CD4-positive, alpha-beta T cell treated with Interleukin-12 subunit alpha and Interleukin-12 subunit beta, for 1 hour (primary cell): Measurements from ENCODE around the gene SYNGR4.
"Not testable (repeated sequence)": the region's sequence is repeated elsewhere in the genome, so short reads cannot be mapped to it uniquely, and the experiment has no call there.

Experiments
- DNase-seq: peaks from one replicate; pipeline ENCODE4 v3.0.0-alpha.2; 2020

The SYNGR4 gene

GRCh38 chr19:48342414-48342738 lies 21.8 kb upstream of the SYNGR4 start:
- no peak for DNase-seq

DNA sequence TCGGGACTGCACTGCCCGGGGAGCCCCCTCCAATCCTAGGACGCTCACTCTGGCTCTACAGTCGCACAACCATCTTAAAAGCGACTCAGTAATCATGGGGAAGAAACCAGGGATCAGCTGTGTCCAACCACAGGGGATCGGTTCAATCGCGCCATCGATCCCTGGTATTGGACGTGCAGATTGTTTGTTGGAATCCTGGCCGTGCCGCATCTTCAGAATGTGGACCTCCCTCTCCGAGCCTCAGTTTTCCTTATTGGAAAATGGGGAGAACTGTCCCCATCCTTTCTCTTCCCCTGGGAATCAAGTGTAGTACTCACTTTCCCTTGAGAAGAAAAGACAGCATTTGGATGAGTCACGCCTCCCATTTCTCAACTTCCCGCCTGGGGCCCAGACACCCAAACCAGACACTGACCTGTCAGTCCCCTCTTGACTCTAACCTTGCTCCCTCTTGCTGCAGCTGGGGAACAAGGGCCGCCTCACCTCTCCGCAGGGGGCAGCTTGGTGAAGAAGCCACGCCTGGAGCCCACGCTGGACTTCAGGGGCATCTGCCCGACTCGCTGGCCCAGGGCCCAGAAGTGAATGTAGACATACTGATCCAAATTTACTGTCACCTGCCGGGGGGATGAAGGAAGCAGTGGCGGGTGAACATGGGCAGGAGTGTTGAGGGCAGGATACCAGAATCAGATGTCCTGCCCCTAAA lies 21.2 kb upstream of the SYNGR4 start:
- DNase-seq: no peak

DNA sequence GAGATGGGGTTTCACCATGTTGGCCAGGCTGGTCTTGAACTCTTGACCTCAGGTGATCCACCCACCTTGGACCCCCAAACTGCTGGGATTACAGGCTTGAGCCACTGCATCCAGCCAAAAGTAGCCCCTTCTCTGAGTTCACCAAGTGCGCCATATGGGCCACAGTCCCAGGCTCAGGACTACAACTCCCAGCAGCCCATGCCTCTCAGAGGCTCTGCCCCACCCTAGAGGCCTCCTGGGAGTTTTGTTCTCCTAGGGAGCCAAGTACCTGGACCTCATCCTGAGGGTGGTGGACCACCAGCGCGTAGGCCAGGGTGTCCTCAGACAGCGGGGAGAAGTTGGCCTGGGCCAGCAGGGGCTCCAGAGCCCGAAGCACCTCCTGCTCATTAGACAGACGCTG lies 19.3 kb upstream of the SYNGR4 start:
- DNase-seq: no peak

DNA sequence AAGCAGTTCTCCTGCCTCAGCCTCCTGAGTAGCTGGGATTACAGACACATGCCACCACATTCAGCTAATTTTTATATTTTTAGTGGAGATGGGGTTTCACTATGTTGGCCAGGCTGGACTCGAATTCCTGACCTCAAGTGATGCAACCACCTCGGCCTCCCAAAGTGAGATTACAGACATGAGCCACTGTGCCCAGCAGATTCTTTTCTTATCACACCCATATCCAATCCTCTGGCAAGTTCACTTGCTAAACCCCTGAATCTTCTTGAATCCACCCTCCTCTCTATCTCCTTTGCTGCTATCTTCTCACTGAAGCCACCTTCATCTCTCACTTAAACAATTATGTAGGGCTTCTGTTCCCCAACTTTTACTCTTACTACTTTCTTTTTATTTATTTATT lies 18.0 kb upstream of the SYNGR4 start:
- no peak for DNase-seq

- DNase-seq: no peak
These were observed 16.1 kb upstream of the SYNGR4 start for GRCh38 chr19:48348045-48348444.

- DNase-seq: no peak
These were observed 15.4 kb upstream of the SYNGR4 start for GRCh38 chr19:48348737-48349136.

DNA sequence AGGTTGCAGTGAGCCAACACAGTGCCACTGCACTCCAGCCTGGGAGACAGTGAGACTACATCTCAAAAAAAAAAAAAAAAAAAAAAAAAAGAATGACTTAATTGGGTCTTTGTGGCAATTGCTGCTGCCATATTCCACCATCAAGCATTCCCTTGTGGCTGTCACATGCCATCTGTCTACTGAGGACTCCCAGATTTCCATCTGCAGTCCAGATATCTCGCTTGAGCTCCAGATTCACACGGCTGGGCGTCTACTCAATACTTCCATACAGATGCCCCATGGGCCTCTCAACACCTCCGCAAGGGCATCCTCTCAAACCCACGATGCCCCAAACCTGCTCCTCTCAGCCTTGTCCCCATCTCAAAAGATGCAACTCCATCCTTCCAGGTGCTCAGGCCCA lies 13.3 kb upstream of the SYNGR4 start:
- DNase-seq: no peak

- peak; percentile 81 for DNase-seq
These were observed 12.8 kb upstream of the SYNGR4 start for GRCh38 chr19:48351341-48351752.

GRCh38 chr19:48353677-48354076 lies 10.5 kb upstream of the SYNGR4 start:
- DNase-seq: no peak

DNA sequence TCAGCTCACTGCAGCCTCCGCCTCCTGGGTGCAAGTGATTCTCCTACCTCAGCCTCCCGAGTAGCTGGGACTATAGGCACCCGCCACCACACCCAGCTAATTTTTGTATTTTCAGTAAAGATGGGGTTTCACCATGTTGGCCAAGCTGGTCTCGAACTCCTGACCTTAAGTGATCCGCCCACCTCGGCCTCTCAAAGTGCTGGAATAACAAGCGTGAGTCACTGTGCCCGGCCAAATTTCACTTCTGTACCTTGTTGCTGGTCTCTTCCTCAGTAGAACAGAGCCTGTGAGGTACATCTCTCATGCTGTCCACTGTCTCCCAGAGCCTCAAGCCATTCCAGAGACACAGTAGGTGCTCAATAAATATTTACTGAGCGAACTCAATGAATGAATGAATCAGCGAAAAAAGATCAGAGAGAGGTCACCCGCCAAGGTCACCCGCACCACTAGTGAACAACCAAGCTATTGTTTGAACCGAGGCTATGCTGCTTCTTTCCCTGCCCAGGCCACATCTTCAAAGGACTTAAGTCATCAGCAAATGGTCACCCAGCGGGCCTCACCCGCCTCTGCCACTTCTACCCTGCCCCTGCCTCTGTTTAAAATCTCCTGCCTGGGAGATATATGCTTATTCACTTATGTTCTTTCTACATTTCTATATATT lies 9.7 kb upstream of the SYNGR4 start:
- DNase-seq: no peak

- DNase-seq: no peak
These were observed 8.7 kb upstream of the SYNGR4 start for GRCh38 chr19:48355365-48355954.

- DNase-seq: no peak
These were observed 5.0 kb upstream of the SYNGR4 start for GRCh38 chr19:48359123-48359522.

DNA sequence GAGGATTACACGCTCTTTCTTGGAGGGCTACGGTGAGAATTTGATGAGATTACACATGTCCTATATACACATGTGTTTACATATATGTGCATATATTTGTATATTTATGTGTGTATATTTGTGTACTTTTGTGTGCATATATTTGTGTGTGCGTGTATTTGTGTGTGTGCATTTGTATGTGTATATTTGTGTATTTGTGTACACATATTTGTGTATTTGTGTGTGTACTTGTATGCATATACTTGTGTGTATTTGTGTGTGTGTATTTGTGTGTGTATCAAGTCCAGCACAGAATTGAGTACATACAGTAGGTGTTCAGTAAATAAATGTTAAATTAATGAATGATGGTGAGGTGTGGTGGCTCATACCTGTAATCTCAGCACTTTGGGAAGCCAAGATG lies 2.3 kb upstream of the SYNGR4 start:
- DNase-seq: no peak

GRCh38 chr19:48362716-48363499 lies 1.3 kb upstream of the SYNGR4 start:
- peak; percentile 91 for DNase-seq

GRCh38 chr19:48363500-48363809 lies 712 bp upstream of the SYNGR4 start:
- no peak for DNase-seq

DNA sequence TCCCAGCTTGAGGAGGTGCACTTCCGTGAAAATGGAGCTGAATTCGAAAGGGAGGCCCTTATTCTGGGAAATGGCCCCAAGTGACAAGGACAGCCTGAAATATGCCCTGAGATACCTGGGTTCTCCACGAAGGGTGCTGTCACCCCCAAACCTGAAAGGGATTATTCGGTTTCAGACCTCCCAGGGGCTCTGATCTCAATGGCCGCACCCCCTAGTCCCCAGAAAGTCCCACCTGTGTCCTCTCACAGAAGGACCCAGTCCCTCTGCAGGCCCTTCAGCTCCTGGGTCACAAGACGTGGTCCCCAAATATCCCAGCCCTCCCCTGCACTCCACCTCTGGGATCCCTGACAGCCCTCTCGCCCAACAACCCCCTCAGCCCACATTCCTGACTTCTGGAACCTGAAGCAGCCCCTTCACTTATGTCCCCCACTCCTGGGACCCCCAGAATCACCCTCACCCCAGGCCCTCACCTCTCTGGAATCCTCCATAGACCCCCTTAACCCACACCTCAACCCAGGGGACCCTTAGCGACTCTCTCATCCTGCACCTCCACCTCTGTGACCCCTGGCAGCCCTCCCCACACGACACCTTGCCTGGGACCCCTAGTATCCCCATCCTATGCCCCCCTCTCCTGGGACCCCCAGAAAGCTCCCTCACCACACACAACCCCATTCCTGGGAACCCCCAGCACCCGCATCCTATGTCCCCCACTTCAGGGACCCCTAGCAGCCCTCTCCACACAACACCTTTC lies 606 bp downstream of the SYNGR4 start:
- DNase-seq: no peak

- DNase-seq: no peak
These were observed 1.4 kb downstream of the SYNGR4 start for GRCh38 chr19:48365602-48366001.

DNA sequence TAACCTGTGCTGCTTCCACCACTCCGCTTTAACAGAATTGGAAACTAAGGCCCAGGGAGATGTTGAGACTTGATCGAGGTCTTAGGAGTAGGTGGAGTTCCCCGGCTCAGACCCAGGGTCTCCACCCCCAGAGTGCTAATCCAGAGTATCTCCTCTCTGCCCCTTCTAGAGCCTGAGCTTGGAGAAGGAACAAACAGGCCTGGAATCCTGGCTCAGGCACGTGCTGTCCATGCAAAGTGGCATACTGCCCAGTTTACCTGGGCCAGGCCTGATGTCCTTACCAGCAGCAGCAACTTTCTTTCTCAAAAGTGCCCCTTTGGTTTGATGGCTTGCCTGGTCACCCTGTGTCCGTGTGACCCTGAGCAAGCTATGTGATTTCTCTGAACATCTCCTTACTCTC lies 3.7 kb downstream of the SYNGR4 start:
- DNase-seq: no peak

DNA sequence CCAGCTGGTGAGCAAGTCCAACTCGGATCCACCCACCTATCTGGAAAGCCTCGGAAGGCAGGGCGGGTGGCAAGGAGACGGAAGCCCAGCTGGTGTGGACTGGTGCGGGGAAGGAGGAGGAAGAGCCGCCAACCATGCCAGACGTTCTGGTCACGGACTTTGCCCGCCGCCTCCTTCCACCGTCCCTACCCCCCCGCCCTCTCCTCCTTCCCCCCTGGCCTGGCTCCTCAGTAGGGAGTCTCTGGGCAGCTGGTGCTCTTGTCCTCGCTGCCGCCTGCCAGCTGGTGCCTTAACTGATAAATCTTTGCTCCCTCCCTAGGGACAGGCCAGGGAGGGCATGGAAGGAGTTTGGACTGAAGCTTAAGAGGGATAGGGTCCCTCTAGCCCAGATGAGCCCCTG lies 4.8 kb downstream of the SYNGR4 start:
- no peak for DNase-seq

DNA sequence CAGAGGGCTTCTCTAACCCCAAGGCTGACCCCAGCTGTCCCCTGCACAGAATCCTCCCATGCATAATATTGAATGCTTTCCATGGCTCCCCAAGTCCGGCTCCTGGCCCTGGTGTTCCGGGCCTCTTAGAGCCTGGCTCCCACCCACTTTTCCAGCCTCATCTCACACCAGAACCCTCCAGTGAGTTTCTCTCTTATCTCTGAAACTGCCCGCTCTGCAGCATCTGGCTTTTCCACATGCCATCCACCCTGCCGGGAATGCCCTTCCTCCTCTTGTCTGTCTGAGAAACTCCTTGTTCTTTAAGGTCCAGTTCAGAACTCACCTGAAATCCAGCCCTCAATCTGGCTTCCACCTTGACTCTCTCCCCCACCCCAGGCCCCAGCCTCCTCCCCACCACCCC lies 6.8 kb downstream of the SYNGR4 start:
- DNase-seq: no peak

GRCh38 chr19:48371367-48371766 lies 7.2 kb downstream of the SYNGR4 start:
- DNase-seq: no peak

GRCh38 chr19:48371771-48372170 lies 7.6 kb downstream of the SYNGR4 start:
- not testable (repeated sequence) for DNase-seq

- no peak for DNase-seq
These were observed 8.7 kb downstream of the SYNGR4 start for GRCh38 chr19:48372904-48373303.
